Erythroblast (primary cell): Measurements from ENCODE around the gene FXYD7.

Source experiments
- GATA1 ChIP-seq: IDR thresholded peaks from 2 replicates; pipeline ENCODE4 v1.6.1; 2011; ENCODE audit warnings: low read depth, mild to moderate bottlenecking, control low read depth, low read length, moderate library complexity
- POLR2A ChIP-seq: IDR thresholded peaks from 2 replicates; pipeline ENCODE4 v1.6.1; 2011; ENCODE audit warnings: mild to moderate bottlenecking, low read length

DNA sequence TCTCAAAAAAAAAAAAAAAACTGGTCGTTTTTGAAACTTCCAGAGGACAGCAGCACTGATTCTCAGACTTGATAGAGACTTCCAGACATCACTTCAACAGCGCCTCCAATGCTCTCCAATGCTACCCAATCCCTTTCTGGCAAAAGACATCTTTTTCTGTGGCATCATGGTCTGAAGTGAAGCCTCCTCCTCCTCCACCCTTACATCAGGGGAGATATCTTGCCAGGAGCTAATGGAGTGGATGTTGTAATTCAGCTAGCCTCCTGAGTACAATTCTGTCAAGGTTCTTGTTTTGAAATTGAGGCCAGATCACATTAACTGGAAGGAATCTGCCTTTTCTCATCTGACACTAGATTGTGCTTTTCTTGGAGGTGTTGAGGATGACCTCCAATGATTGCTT, 35.6 kb downstream of the FXYD7 start:
- TF ChIP-seq POLR2A (no peak), GATA1 (no peak)
